ENCODE results near the gene ANK3. TPM values are rescaled to one million over a fixed set of nuclear protein-coding genes. Genes with fewer than 3 reads are reported as not detected.

Gene ANK3
- total RNA-seq, 6 experiments from 2014 or later, result 7.8 to 25.7 (median 16.6) TPM

DNA sequence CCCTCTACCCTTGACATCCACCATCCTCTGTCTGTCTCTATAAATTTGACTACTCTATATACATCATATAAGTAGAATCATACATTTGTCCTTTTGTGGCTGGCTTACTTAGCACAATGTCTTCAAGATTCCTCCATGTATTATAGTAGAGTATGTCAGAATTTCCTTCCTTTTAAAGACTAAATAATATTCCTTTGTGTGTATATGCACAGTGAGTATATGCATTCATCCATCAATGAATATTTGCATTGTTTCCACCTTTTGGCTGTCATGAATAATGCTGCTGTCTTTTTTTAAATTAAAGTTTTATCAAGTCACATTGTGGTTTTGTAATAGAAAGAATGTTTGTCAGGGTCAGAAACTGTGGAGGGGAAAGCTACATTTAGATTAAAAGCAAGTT is 195.3 kb downstream of the ANK3 start:
- H3K9me3 ChIP-seq, result no peaks in the 10 kb centered on the region
- no peak overlapping the region for H3K27ac ChIP-seq
- no peaks in the 10 kb centered on the region for H3K36me3 ChIP-seq
- H3K4me1 ChIP-seq, result no peaks in the 10 kb centered on the region
- intact Hi-C loops (cut with DNase I), result no loop called here
- no peaks in the 10 kb centered on the region for H3K27me3 ChIP-seq
- DNase-seq (no peak), ATAC-seq (no peak)
- TF ChIP-seq, protein P1, sequence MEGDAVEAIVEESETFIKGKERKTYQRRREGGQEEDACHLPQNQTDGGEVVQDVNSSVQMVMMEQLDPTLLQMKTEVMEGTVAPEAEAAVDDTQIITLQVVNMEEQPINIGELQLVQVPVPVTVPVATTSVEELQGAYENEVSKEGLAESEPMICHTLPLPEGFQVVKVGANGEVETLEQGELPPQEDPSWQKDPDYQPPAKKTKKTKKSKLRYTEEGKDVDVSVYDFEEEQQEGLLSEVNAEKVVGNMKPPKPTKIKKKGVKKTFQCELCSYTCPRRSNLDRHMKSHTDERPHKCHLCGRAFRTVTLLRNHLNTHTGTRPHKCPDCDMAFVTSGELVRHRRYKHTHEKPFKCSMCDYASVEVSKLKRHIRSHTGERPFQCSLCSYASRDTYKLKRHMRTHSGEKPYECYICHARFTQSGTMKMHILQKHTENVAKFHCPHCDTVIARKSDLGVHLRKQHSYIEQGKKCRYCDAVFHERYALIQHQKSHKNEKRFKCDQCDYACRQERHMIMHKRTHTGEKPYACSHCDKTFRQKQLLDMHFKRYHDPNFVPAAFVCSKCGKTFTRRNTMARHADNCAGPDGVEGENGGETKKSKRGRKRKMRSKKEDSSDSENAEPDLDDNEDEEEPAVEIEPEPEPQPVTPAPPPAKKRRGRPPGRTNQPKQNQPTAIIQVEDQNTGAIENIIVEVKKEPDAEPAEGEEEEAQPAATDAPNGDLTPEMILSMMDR (IDR thresholded peaks at IDR 0.05), result no peak
- TF ChIP-seq POLR2A (IDR thresholded peaks at IDR 0.05), result no peak
- no peak overlapping the region for H3K4me3 ChIP-seq

GRCh38 chr10:60192946-60193345 is 196.7 kb downstream of the ANK3 start:
- no peaks in the 10 kb centered on the region for H3K9me3 ChIP-seq
- H3K27ac ChIP-seq, result no peak overlapping the region
- DNase-seq (no peak), ATAC-seq (no peak)
- no peak overlapping the region for H3K4me3 ChIP-seq
- no peak for TF ChIP-seq POLR2A (IDR thresholded peaks at IDR 0.05)
- TF ChIP-seq, protein P1 (IDR thresholded peaks at IDR 0.05), result no peak
- intact Hi-C loops (cut with DNase I), result no loop called here
- no peaks in the 10 kb centered on the region for H3K36me3 ChIP-seq
- no peaks in the 10 kb centered on the region for H3K27me3 ChIP-seq
- H3K4me1 ChIP-seq, result no peaks in the 10 kb centered on the region

DNA sequence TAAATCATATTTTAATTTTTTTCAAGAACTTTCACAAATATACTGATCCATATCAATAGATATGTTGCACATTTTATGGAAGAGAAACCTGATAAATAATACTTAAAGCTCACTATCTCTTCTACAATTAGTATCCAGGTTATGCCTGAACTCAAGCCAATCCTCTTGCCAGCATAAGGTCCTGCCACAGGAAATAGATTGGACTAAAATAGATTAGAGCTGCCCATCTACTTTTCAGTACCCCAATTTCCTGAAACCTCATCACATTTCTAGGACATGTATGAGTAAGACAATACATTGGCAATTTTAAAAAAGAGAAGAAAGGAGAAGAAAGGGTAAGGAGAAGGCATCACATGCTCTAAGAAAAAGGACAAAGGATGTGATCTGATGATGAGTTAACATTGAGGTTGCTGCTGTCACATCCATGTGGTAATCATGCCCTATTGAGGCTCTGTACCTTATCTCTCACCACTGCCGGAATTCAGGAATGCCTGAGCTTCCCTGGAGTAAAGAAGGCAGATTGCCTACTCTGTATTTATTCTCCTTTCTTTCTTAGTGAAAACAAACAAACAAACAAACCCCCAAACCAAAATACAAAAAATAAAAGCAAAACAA is 199.7 kb downstream of the ANK3 start:
- DNase-seq, result no peak
- Histone ChIP-seq H3K4me1 (peaks cover 0 to 16% (median 6%) of the 10 kb centered on the region in 4 donors), H3K27me3 (no peaks in the 10 kb centered on the region), H3K36me3 (no peaks in the 10 kb centered on the region), H3K4me3 (no peak overlapping the region), H3K9me3 (no peaks in the 10 kb centered on the region), H3K27ac (no peak overlapping the region)
- TF ChIP-seq POLR2A (IDR thresholded peaks at IDR 0.05), result no peak
- TF ChIP-seq, protein P1 (IDR thresholded peaks at IDR 0.05), result no peak
- intact Hi-C loops (cut with DNase I), result no loop called here
- no peak for ATAC-seq
- 42% methylated on average over 1 of the region's 1 CpG for WGBS (ENCODE audit: insufficient coverage, low coverage, low lambda C conversion rate, missing lambda C conversion rate)

DNA sequence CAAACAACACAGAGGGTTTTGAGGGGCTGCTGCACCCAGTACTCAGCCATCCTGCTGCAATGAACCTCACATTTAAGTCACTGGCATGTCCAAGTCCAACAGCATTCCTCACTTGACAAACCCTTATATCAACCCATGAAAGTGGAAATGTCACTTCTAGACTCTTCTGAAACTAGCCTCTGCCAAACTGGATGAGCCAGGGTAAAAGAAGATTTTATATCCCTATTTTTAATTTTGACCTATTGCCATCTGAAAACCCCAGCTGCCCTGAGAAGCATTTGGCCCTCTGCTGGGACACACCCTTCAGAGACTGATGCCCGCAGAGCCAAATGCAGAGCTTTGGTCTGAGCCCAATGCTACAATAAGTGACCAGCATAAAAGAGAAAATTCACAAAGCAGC is 201.1 kb downstream of the ANK3 start:
- DNase-seq (no peak), ATAC-seq (no peak)
- Histone ChIP-seq H3K27ac (no peak overlapping the region), H3K27me3 (no peaks in the 10 kb centered on the region), H3K36me3 (no peaks in the 10 kb centered on the region), H3K9me3 (no peaks in the 10 kb centered on the region), H3K4me3 (no peak overlapping the region), H3K4me1 (peaks cover 0 to 16% (median 6%) of the 10 kb centered on the region in 4 donors)
- 85% methylated on average over 1 of the region's 1 CpG for WGBS (ENCODE audit: insufficient coverage, low coverage, low lambda C conversion rate, missing lambda C conversion rate)
- intact Hi-C loops (cut with DNase I), result no loop called here
- no peak for TF ChIP-seq POLR2A (IDR thresholded peaks at IDR 0.05)
- TF ChIP-seq, protein P1 (IDR thresholded peaks at IDR 0.05), result no peak

DNA sequence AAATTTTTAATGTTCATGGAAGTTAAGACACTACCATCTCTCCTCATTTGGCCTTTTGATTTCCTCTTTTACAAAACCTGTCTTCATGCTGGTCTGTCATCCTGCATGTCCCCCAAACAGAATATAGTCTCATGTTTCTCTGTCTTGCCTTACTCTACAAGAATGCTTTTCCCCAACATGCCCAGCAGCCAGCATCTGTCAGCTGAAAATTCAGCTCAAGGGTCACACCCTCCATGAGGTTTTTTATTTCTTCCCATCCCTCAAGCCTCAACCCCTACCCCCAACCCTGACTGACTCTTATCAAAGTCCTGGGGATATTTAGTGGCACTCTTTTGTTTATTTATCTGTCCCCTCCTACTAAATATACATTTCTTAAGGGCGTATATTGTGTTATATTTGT is 202.0 kb downstream of the ANK3 start:
- ATAC-seq (no peak), DNase-seq (no peak)
- intact Hi-C loops (cut with DNase I), result no loop called here
- H3K27ac ChIP-seq, result no peak overlapping the region
- peaks cover 0 to 16% (median 6%) of the 10 kb centered on the region in 4 donors for H3K4me1 ChIP-seq
- 60% methylated on average over 1 of the region's 1 CpG for WGBS (ENCODE audit: insufficient coverage, low coverage, low lambda C conversion rate, missing lambda C conversion rate)
- no peaks in the 10 kb centered on the region for H3K27me3 ChIP-seq
- no peaks in the 10 kb centered on the region for H3K9me3 ChIP-seq
- no peaks in the 10 kb centered on the region for H3K36me3 ChIP-seq
- TF ChIP-seq, protein P1 (IDR thresholded peaks at IDR 0.05), result no peak
- TF ChIP-seq POLR2A (IDR thresholded peaks at IDR 0.05), result no peak
- no peak overlapping the region for H3K4me3 ChIP-seq
